Vagina (tissue), 2 donors: ENCODE measurements around the gene RBM33. TPM values are rescaled to one million over a fixed set of nuclear protein-coding genes. Genes with fewer than 3 reads are reported as not detected.

Experiments used
- DNase-seq, 2 donors: peaks; one replicate each; pipeline ENCODE4 v3.0.0-alpha.2; 2017; ENCODE audit errors: extremely low spot score in 2 of 2
- H3K27ac ChIP-seq: fragments of 200-600 bp; sonication (generic); one replicate; pipeline ENCODE4 v1.5.1; 2019
- H3K27me3 ChIP-seq: fragments of 200-600 bp; sonication (generic); one replicate; pipeline ENCODE4 v1.5.1; 2019
- H3K36me3 ChIP-seq, 2 donors: fragments of 200-600 bp; sonication (generic); one replicate each; pipeline ENCODE4 v1.5.1; 2017 to 2019
- H3K4me1 ChIP-seq: fragments of 200-600 bp; sonication (generic); one replicate; pipeline ENCODE4 v1.5.1; 2019
- H3K4me3 ChIP-seq, 2 donors: fragments of 200-600 bp; sonication (generic); 1 replicate in 1 of 2; 2 replicates in 1 of 2; pipeline ENCODE4 v1.5.1; 2016 to 2019
- H3K9me3 ChIP-seq: fragments of 200-600 bp; sonication (generic); one replicate; pipeline ENCODE4 v1.5.1; 2019
- CTCF ChIP-seq, 3 experiments: fragments of 450-650 bp in 2 of 3; fragments of 200-600 bp in 1 of 3; sonication (generic) in 1 of 3; IDR thresholded peaks; one replicate each; pipeline ENCODE4 v1.5.1; 2017 to 2019; ENCODE audit warnings: antibody characterized with exemption in 3 of 3, mild to moderate bottlenecking in 2 of 3, moderate library complexity in 2 of 3
- POLR2A ChIP-seq, 2 donors: fragments of 450-650 bp; IDR thresholded peaks; one replicate each; pipeline ENCODE4 v1.6.1; 2017; ENCODE audit warnings: antibody characterized with exemption in 2 of 2, mild to moderate bottlenecking in 2 of 2, moderate library complexity in 2 of 2
- POLR2AphosphoS5 ChIP-seq, 2 donors: sonication (generic); formaldehyde crosslinking; IDR thresholded peaks; one replicate each; pipeline ENCODE4 v1.9.0; 2017; ENCODE audit warnings: antibody characterized with exemption in 2 of 2, mild to moderate bottlenecking in 2 of 2, low read depth in 1 of 2; ENCODE audit not compliant: insufficient read depth in 1 of 2
- intact Hi-C: fragments of 100-400 bp; cut with DNase I; formaldehyde crosslinking; loops from one replicate; pipeline ENCODE4 v1.15.1; 2023
- total RNA-seq: library from RNA; depleted of rRNA; stranded (reverse); fragments of >200 nt; gene quantifications from one replicate; pipeline ENCODE4 v1.2.3, GENCODE V29; 2016

RBM33 gene
- total RNA-seq, 1 donor from 2014 or later: 63.8 TPM

- no peak overlapping the region for H3K4me3 ChIP-seq
- no peak overlapping the region for H3K27ac ChIP-seq
- H3K27me3 ChIP-seq: no peaks in the 10 kb centered on the region
- intact Hi-C loops: no loop called here
- peaks cover 71% of the 10 kb centered on the region for H3K4me1 ChIP-seq
- DNase-seq: no peak
- no peaks in the 10 kb centered on the region for H3K9me3 ChIP-seq
- no peak for TF ChIP-seq POLR2A (IDR thresholded peaks at IDR 0.05)
- TF ChIP-seq CTCF (IDR thresholded peaks at IDR 0.05): no peak
- TF ChIP-seq POLR2AphosphoS5 (IDR thresholded peaks at IDR 0.05; ENCODE audit: insufficient read depth in 1 of 2, low read depth in 1 of 2): no peak
- peaks cover 0 to 4% of the 10 kb centered on the region in 2 donors for H3K36me3 ChIP-seq
Observed at GRCh38 chr7:155667241-155667829, 22.9 kb downstream of the RBM33 start.

GRCh38 chr7:155669717-155670505 is 25.4 kb downstream of the RBM33 start:
- H3K27ac ChIP-seq: no peak overlapping the region
- H3K4me3 ChIP-seq: no peak overlapping the region
- TF ChIP-seq POLR2AphosphoS5 (IDR thresholded peaks at IDR 0.05; ENCODE audit: insufficient read depth in 1 of 2, low read depth in 1 of 2) (no peak), CTCF (IDR thresholded peaks at IDR 0.05) (no peak), POLR2A (IDR thresholded peaks at IDR 0.05) (no peak)
- H3K4me1 ChIP-seq: peaks cover 68% of the 10 kb centered on the region
- peaks cover 0 to 4% of the 10 kb centered on the region in 2 donors for H3K36me3 ChIP-seq
- no peak for DNase-seq
- intact Hi-C loops: no loop called here
- no peaks in the 10 kb centered on the region for H3K9me3 ChIP-seq
- no peaks in the 10 kb centered on the region for H3K27me3 ChIP-seq

GRCh38 chr7:155670521-155670920 is 26.1 kb downstream of the RBM33 start:
- Histone ChIP-seq H3K9me3 (no peaks in the 10 kb centered on the region), H3K27me3 (no peaks in the 10 kb centered on the region), H3K4me1 (peaks cover 63% of the 10 kb centered on the region), H3K27ac (no peak overlapping the region), H3K4me3 (no peak overlapping the region), H3K36me3 (peaks cover 0 to 4% of the 10 kb centered on the region in 2 donors)
- TF ChIP-seq CTCF (IDR thresholded peaks at IDR 0.05) (no peak), POLR2AphosphoS5 (IDR thresholded peaks at IDR 0.05; ENCODE audit: insufficient read depth in 1 of 2, low read depth in 1 of 2) (no peak), POLR2A (IDR thresholded peaks at IDR 0.05) (no peak)
- intact Hi-C loops: no loop called here
- no peak for DNase-seq

GRCh38 chr7:155674556-155674955 is 30.1 kb downstream of the RBM33 start:
- Histone ChIP-seq H3K27me3 (no peaks in the 10 kb centered on the region), H3K36me3 (peaks cover 0 to 8% of the 10 kb centered on the region in 2 donors), H3K9me3 (no peaks in the 10 kb centered on the region), H3K4me1 (peaks cover 26% of the 10 kb centered on the region), H3K4me3 (no peak overlapping the region), H3K27ac (no peak overlapping the region)
- TF ChIP-seq POLR2AphosphoS5 (IDR thresholded peaks at IDR 0.05; ENCODE audit: insufficient read depth in 1 of 2, low read depth in 1 of 2) (no peak), CTCF (IDR thresholded peaks at IDR 0.05) (no peak), POLR2A (IDR thresholded peaks at IDR 0.05) (no peak)
- DNase-seq: no peak
- intact Hi-C loops: no loop called here

GRCh38 chr7:155676052-155676451 is 31.6 kb downstream of the RBM33 start:
- Histone ChIP-seq H3K27ac (no peak overlapping the region), H3K4me1 (peaks cover 12% of the 10 kb centered on the region), H3K36me3 (peaks cover 0 to 14% of the 10 kb centered on the region in 2 donors), H3K9me3 (no peaks in the 10 kb centered on the region), H3K27me3 (no peaks in the 10 kb centered on the region), H3K4me3 (no peak overlapping the region)
- no peak for DNase-seq
- TF ChIP-seq CTCF (IDR thresholded peaks at IDR 0.05) (no peak), POLR2A (IDR thresholded peaks at IDR 0.05) (no peak), POLR2AphosphoS5 (IDR thresholded peaks at IDR 0.05; ENCODE audit: insufficient read depth in 1 of 2, low read depth in 1 of 2) (no peak)
- intact Hi-C loops: no loop called here
